Upper lobe of left lung (tissue), 4 donors: ENCODE measurements around the gene KSR2.

Source experiments
- EP300 ChIP-seq, 4 donors: sonication (generic); formaldehyde crosslinking; IDR thresholded peaks; one replicate each; pipeline ENCODE4 v1.5.1; 2017; ENCODE audit warnings: antibody characterized with exemption in 4 of 4, control low read depth in 2 of 4
- POLR2A ChIP-seq, 4 donors: fragments of 450-650 bp; IDR thresholded peaks; one replicate each; pipeline ENCODE4 v1.5.1; 2016 to 2017; ENCODE audit warnings: antibody characterized with exemption in 4 of 4, mild to moderate bottlenecking in 2 of 4
- POLR2AphosphoS5 ChIP-seq, 2 donors: sonication (generic); formaldehyde crosslinking; IDR thresholded peaks; one replicate each; pipeline ENCODE4 v1.5.1; 2017; ENCODE audit warnings: antibody characterized with exemption in 2 of 2
- TF ChIP-seq, protein P1 (sequence below), 6 experiments: fragments of 450-650 bp in 4 of 6; fragments of 200-600 bp in 2 of 6; sonication (generic) in 2 of 6; IDR thresholded peaks; one replicate each; pipeline ENCODE4 v1.5.1; 2016 to 2019; ENCODE audit warnings: antibody characterized with exemption in 6 of 6

DNA sequence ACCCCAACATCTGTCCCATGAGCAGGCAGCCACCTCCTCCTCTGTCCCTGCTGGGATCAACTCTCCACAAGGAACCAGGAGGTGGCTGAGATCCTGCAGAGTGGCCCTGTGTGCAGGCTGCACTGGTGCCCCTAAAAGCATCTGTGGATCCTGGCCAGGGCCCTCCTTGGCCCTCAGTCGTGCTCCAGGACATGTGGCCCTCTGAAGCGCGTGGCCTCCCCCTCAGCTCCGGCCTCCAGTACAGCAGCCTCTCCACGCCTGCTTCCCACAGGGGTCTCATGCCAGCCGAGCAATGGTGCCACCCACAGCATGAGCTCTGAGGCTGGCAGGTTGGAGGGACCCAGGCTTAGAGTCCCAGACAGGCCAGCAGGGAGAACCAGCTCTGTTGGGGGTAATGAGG is 530.0 kb downstream of the KSR2 start:
- TF ChIP-seq, protein P1, sequence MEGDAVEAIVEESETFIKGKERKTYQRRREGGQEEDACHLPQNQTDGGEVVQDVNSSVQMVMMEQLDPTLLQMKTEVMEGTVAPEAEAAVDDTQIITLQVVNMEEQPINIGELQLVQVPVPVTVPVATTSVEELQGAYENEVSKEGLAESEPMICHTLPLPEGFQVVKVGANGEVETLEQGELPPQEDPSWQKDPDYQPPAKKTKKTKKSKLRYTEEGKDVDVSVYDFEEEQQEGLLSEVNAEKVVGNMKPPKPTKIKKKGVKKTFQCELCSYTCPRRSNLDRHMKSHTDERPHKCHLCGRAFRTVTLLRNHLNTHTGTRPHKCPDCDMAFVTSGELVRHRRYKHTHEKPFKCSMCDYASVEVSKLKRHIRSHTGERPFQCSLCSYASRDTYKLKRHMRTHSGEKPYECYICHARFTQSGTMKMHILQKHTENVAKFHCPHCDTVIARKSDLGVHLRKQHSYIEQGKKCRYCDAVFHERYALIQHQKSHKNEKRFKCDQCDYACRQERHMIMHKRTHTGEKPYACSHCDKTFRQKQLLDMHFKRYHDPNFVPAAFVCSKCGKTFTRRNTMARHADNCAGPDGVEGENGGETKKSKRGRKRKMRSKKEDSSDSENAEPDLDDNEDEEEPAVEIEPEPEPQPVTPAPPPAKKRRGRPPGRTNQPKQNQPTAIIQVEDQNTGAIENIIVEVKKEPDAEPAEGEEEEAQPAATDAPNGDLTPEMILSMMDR (IDR thresholded peaks at IDR 0.05): no peak
- TF ChIP-seq POLR2AphosphoS5 (IDR thresholded peaks at IDR 0.05): no peak
- no peak for TF ChIP-seq EP300 (IDR thresholded peaks at IDR 0.05)
- no peak for TF ChIP-seq POLR2A (IDR thresholded peaks at IDR 0.05)
